DMS114 treated with DMSO at 0.1 percent for 48 hours (cell line): Measurements from ENCODE around the gene CLDN6.
"Not testable (repeated sequence)": the region's sequence is repeated elsewhere in the genome, so short reads cannot be mapped to it uniquely, and the experiment has no call there.

Source experiments
- DNase-seq: peaks from one replicate; lab custom pipeline; 2025; ENCODE audit not compliant: unreplicated experiment; lab: John Stamatoyannopoulos, UW

CLDN6 gene, protein sequence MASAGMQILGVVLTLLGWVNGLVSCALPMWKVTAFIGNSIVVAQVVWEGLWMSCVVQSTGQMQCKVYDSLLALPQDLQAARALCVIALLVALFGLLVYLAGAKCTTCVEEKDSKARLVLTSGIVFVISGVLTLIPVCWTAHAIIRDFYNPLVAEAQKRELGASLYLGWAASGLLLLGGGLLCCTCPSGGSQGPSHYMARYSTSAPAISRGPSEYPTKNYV

DNA sequence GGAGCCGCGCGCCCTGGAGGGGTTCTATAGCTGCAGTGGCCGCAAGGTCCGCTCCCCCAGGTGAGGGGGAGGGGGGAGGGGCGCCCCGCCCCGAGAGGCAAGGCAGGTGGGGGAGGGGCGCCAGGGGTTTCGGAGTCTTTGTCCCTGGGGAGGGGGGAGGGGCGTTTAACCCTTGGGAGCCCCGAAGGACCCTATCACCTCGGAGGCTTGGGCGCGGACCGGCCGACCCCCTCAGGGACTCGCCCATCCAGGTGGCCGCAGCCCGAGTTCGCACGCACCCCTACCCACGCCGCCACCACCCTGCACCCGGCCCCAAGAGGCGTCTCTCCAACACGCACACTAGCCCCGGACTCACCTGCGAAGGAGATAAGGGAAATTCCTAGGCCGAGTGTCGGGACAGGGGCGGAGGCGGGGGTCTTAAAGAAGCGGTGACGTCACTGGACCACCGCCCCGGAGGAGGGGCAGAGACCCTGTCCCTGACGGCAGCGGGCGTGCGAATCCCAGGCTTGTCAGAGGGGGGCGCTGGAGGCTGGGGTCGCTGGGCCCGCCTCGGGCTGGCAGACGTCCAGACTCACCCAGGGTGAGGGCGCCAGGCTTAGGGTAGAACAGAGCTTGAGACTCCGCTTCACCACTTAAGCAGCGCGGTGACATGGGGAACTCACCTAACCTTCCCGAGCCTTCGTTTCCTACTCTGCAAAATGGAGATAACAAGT, at the start of gene CLDN6:
Gene CLDN6, minus strand, starts transcription at position 390 of the 713 bp plus-strand sequence. CDS start 2,162 bp downstream, outside the sequence.
- DNase-seq, result no peak

DNA sequence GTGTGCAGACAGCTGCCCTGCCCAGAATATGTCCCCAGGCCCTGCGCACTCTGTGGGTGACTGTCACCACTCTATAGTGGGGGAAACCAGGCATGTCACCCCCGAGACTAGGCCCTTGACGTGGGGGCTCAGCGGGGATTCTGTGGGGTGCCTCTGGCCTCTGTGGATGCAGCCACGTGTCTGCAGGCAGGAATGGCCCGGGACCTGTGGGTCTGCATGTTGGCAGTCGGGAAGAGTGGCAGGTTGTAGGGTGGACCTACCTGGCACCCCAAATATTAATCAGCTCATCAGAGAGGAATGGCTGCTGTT, 48.4 kb upstream of the CLDN6 start:
- DNase-seq, result no peak

DNA sequence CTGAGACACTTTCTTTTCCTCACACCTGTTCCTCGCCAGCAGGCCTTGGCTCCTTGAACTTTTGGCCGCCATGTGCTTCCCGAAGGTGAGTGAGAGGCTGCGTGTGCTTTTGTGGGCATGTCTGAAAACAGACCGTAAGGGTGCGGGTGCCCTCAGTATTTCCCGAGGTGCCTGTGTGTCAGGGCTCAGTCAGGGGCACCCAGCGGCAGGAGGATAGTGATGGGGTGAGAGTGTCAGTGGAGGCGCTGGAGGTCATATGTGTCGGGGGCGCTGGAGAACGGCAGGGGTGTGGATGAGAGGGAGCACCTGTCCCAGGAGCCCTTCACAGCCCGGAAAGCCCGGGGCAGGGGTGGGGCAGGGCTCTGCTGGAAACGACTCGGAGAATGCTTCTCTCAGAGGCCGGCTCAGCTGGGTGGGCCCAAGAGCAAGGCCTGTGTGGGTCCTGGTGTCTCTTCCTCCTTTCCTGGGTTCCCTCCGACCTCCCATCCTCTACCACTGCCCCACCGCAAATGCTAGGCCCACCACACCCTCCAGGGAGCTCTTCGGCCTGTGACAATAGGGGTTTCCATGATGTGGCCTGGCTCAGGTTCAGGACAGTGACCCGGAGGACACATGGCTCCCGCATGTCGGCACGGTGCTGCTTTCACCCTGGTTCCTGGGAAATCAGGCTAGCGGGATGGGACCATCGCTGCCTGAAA, 47.9 kb upstream of the CLDN6 start:
- DNase-seq, result no peak

DNA sequence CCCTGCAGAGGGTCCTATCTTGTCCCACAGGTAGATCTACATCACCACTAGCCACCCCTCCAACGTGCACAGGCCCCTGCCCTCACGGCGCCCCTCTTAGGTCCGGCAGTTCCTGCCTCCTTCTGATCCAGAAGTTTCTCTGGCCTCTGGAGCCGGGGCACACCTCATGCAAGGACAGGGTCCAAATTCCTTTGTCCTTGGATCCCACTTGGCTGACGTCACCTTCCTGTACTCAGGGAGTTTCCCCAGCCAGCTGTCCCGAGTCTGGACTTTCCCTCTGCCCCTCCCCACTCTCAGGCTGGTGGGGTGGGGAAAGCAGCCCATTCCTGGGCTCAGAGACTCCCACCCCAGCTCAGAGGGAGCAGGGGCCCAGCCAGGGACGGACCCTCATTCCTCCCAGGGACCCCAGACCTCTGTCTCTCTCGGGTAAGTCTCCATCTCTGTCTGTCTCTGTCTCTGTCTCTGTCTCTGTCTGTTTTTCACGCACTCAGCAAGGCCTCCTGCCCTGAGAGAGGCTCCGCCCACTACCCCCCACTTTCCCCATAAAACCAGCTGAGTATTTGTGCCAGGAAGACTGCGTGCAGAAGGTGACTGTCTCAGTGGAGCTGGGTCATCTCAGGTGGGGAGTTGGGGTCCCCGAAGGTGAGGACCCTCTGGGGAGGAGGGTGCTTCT, 47.2 kb upstream of the CLDN6 start, which contains the start of gene IL32:
Gene IL32, plus strand, starts transcription at position 572 of the 673 bp plus-strand sequence. CDS start 172 bp downstream, outside the sequence.
- DNase-seq, result no peak

DNA sequence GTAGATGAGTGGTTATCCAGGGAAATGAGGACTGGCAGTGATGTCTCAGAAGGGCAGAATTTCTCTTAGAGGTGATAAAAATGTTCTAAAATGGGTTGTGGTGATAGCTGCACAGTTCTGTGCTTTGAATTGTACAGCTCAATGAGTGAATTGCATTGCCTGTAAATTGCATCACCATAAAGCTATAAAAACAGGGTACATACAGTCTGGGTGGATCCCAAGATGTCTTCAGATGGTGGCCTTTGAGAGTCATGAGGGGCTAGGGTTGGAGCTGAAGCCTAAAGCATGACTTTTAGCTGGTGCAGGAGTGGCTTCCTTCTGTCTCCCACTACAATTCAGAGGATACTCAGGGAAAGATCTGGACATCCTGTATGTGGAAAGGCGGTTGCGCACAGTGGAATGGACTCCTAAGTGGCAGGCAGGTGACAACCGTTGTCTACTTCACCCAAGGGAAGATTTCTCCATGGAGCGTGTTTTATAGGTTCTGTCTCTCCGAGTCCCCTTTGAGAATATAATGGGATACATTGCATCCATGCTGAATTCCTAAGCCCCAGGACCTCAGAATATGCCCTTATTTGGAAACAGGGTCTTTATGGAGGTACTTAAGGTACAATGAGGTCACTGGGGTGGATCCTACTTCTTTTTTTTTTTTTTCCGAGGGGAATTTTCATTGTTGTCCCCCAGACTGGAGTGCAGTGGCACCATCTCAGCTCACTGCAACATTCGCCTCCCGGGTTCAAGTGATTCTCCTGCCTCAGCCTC, 45.8 kb upstream of the CLDN6 start:
- no peak for DNase-seq

DNA sequence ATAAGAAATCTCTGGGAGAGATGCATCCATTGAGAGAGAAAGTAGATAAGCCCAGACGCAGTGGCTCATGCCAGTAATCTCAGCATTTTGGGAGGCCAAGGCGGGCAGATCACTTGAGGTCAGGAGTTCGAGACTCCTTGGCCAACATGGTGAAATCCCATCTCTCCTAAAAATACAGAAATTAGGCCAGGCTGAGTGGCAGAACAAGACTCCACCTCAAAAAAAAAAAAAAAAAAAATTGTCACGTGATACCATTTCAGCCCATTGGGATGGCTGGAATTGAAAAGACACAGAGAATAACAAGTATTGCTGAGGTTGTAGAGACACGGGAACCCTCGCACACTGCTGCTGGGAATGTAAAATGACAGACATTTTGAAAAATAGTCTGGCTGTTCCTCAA, 44.6 kb upstream of the CLDN6 start:
- no peak for DNase-seq

DNA sequence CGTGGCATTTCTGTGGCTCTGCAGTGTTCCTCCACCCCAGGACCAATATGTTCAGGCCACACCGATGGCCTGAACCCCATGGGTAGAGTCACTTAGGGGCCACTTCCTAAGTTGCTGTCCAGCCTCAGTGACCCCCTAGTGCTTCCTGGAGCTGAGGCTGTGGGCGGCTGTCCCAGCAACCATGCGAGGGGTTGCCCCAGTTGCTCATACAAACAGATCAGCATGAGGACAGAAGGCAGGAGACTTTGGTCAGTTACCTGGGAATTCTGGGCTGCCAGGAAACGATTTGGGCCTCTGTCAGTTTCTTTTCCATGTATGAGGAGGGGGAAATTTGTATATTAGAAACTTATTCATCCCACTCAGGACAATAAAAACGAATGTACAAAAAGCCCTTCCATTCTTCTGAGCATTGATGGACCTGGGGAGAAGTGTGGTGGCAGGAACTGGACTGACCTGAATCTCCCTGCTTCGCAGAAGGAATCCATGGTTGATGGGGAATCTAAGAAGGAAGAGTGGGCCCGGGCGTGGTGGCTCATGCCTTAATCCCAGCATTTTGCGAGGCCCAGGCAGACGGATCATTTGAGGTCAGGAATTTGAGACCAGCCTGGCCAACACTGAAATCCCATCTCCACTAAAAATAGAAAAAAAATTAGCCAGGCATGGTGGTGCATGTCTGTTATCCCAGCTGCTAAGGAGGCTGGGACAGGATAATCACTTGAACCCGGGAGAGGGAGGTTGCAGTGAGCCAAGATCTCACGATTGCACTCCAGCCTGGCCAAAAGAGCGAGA, 42.5 kb upstream of the CLDN6 start:
- DNase-seq, result no peak

DNA sequence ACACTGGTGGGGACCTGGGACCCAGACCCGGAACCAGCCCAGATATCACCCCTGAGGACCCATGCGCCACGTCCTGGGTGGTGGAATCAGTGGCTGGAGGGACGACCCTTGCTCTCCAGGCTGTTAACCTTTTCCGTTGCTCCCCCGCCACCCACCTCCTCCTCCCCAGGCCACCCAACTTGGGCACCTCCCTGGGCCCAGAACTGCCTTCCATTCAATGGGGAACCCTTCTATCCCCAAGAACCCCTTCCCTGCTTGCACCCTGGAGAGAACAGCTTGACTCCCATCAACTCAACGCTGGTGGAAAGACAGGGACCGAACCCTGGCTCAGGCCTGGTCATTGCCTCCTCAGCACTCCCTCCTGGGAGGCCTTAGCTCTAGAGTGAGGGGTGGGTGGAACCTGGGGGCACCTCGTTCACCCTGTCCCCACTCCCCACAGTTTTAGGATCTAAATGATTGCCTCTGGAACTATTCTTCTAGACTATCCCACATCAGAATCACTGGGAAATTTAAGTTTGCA, 41.8 kb upstream of the CLDN6 start:
- DNase-seq, result no peak

DNA sequence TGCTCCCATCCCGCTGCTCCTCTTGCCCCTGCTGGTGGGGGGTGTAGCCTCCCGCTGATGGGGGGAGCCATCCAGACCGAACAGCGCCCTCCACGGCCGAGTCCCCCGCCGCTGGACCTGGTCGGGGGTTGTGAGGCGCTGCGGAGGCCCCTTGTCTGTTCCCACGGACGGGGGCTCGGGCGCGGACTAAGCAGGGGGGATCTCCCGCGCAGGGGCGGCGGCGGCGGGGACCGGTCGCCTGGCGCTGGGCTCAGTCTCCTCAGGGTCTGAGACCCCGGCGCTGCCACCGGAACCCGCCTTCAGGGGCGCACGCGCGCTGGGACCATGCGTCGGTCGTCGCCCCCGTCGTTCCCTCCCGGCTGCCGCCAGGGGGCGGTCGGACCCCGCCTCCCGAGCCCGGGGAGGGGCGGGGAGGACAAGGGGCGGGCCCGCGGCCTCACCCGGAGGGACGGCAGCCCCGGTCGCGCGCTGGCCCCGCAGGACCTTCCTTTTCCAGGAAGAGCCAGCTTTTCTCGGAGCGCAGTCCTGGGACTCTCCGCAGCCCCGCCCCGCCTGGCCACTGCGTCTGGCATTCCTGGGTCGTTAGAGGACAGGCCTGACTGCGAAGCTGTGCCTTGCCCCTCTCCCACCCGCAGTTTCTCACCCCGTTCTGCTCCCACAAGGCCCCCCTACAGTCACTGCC, 41.2 kb upstream of the CLDN6 start:
- peak; percentile 26 for DNase-seq

DNA sequence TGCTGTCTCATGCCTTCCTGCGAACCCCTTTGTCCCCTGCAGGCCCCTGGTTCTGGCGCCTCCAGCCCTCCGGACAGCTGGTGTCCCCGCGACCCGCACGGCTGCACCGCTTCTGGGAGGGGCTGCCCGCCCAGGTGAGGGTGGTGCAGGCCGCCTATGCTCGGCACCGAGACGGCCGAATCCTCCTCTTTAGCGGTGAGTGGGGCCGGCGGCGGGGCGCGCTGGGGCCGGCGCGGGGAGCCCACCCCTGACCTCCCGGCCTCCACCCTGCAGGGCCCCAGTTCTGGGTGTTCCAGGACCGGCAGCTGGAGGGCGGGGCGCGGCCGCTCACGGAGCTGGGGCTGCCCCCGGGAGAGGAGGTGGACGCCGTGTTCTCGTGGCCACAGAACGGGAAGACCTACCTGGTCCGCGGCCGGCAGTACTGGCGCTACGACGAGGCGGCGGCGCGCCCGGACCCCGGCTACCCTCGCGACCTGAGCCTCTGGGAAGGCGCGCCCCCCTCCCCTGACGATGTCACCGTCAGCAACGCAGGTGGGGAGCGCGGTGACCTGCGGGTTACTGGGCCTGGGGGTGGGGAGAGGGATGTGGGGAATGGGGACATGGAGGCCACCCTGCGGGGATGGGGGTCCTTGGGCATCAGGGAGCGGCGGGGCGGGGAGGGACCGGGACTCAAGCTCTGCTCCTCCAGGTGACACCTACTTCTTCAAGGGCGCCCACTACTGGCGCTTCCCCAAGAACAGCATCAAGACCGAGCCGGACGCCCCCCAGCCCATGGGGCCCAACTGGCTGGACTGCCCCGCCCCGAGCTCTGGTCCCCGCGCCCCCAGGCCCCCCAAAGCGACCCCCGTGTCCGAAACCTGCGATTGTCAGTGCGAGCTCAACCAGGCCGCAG, 40.4 kb upstream of the CLDN6 start:
- no peak for DNase-seq

DNA sequence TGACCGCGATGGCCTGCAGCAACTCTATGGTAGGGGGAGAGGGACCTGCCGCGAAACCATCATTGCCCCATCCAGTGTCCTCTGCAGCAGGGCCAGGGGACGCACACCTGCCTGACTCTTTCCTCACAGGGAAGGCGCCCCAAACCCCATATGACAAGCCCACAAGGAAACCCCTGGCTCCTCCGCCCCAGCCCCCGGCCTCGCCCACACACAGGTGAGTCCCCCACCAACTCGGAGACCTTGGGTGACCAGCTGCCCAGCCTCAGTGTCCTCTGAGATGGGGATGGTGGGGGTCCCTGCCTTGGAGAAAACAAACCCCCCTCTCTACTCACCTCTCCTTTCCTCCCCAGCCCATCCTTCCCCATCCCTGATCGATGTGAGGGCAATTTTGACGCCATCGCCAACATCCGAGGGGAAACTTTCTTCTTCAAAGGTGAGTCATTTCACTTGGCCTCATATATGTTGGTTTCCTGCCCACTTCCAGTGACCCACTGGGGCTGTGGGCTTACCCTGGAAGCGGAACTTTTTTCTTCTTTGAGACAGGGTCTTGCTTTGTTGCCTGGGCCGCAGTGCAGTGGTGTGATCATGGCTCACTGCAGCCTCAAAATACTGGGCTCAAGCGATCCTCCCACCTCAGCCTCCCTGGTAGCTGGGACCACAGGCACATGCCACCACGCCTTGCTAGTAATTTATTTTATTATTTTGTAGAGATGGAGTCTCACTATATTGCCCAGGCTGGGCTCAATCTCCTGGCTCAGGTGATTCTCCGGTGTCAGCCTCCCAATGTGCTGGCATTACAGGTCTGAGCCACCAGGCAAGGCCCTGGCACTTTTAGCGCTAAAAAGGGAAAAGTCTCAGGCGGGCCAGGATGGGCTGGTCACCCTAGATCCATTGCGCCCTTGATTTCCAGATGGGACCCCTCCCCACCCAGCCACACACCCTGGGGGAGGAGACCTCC, 39.5 kb upstream of the CLDN6 start:
- DNase-seq, result no peak

DNA sequence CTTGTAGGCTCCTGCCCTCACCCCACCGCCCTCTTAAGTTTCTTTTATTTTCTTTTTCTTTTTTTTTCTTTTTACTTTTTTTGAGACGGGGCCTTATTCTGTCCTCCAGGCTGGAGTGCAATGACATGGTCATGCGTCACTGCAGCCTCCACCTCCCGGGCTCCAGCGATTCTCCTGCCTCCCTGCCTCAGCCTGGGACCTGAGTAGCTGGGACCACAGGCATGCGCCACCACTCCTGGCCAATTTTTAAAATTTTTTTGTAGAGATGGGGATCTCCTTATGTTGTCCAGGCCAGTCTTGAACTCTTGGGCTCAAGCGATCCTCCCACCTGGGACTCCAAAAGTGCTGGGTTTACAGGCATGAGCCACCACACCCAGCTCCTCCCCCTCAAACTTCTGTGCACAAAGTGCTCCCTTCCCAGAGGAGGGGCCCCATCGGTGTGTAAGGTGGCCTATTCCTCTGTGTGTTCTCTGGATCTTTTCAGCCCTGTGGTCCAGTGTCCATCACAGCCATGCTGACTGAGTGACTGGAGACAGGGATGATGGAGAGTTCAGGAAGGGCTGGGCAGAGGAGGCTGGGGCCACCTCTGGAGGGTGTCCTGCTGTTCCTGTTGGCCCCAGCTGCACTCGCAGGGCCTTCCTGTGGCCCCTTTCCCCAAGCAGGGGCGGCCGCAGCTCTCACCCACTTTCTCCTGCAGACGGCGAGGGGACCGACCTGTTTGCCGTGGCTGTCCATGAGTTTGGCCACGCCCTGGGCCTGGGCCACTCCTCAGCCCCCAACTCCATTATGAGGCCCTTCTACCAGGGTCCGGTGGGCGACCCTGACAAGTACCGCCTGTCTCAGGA, 38.6 kb upstream of the CLDN6 start:
- no peak for DNase-seq

DNA sequence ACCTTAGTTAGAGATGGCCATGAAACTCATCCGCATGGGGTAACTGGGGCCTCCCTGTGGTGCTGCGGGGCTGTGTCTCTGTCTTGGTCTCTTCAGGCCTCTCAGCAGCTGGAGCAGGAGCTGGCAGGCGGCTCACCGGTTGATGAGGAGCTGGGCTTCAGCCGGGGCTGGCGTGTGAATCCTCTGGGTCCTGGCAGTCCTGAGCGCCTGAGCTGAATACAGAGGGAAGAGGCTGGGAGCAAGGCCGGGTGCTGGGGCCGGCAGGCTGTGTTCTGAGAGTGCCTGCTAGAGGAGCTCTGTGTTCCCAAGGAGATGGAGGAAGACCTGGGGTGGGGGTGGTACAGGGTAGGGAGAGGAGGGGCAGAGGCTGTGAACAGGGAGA, 37.7 kb upstream of the CLDN6 start:
- not testable (repeated sequence) for DNase-seq

DNA sequence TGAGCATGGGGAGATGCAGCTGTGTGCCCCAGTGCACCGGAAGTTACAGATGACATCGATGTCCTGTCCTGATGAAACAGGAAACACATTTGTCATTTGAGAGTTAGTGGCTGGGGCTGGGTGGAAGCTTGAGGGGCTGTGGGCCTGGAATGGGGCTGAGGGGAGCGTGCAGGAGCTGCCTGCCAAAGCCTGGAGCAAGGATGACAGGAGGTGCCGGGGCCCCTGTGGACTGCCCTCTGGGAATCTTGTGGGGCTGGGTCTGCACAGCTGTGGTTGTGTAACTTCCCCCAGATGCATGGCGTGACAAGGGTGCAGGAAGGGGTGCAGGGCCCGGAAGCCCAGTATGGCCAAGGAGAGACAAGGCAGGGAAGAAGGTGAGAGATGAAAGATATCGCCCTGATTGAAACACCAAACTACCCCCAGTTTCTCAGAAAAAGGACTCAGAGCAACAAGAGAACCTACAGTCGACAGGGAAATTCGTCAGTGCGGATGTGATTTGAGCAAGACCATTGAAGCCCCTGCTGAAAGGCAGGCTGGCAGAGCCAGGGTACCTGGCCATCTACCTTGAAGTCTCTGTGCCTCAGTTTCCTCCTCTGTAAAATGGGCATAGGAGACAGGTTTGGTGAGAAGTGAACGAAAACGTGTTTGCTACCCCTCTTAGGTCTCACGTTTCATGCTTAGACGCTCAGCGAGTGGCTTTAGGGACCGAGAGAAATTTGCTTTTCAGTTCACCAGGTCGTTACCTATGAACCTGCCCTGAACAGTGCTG, 37.2 kb upstream of the CLDN6 start:
- DNase-seq, result no peak

DNA sequence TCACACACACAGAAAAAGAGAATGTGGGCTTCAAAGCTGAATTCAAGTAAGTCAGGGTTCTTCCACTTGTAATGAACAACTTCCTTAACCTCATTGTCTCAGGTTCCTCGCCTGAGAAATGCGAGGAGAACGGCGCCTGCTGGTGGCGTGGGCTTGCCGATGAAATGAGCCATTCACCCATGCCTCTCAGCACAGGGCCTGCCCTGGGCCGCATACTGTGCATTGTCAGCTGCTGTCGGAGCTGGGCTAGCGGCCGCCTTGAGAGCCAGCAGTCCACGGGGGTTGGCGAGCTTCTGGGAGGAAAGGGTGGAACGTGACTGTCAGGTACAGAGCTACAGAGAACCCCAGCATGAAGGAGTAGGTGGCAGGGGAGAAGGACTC, 35.3 kb upstream of the CLDN6 start:
- DNase-seq, result not testable (repeated sequence)
